Cerebellar nuclear complex (tissue), 1 donor: Measurements from ENCODE around the gene MINDY3.
"Not testable (repeated sequence)": the region's sequence is repeated elsewhere in the genome, so short reads cannot be mapped to it uniquely, and the experiment has no call there.

ENCODE experiments used
- DNase-seq, 2 experiments: peaks; one replicate each; lab custom pipeline; 2025; lab: John Stamatoyannopoulos, UW

MINDY3 gene

GRCh38 chr10:15780353-15781135, 79.8 kb downstream of the MINDY3 start:
- no peak for DNase-seq

- DNase-seq, result no peak
Observed at GRCh38 chr10:15775513-15775912, 84.8 kb downstream of the MINDY3 start.

GRCh38 chr10:15774534-15774933, 85.8 kb downstream of the MINDY3 start:
- not testable (repeated sequence) for DNase-seq

- DNase-seq, result no peak
Observed at GRCh38 chr10:15764892-15765454, 95.3 kb downstream of the MINDY3 start.

GRCh38 chr10:15763006-15763405, 97.3 kb downstream of the MINDY3 start:
- no peak for DNase-seq

GRCh38 chr10:15762239-15762638, 98.1 kb downstream of the MINDY3 start:
- not testable (repeated sequence) for DNase-seq

- DNase-seq, result not testable (repeated sequence)
Observed at GRCh38 chr10:15761224-15761623, 99.1 kb downstream of the MINDY3 start.

- DNase-seq, result no peak
Observed at GRCh38 chr10:15760681-15761080, 99.6 kb downstream of the MINDY3 start.

- no peak for DNase-seq
Observed at GRCh38 chr10:15759265-15759664, 101.0 kb downstream of the MINDY3 start.

- DNase-seq, result no peak
Observed at GRCh38 chr10:15758618-15759017, 101.7 kb downstream of the MINDY3 start.

- DNase-seq, result no peak
Observed at GRCh38 chr10:15754937-15755336, 105.4 kb downstream of the MINDY3 start.

GRCh38 chr10:15751046-15751445, 109.3 kb downstream of the MINDY3 start:
- no peak for DNase-seq

GRCh38 chr10:15748126-15748525, 112.2 kb downstream of the MINDY3 start:
- DNase-seq, result no peak

GRCh38 chr10:15747632-15748031, 112.7 kb downstream of the MINDY3 start:
- no peak for DNase-seq

- DNase-seq, result no peak
Observed at GRCh38 chr10:15745751-15746150, 114.6 kb downstream of the MINDY3 start.

GRCh38 chr10:15744217-15744865, 116.0 kb downstream of the MINDY3 start:
- DNase-seq, result no peak

GRCh38 chr10:15743443-15743842, 116.9 kb downstream of the MINDY3 start:
- DNase-seq, result no peak

- no peak for DNase-seq
Observed at GRCh38 chr10:15742836-15743235, 117.5 kb downstream of the MINDY3 start.

- no peak for DNase-seq
Observed at GRCh38 chr10:15742102-15742501, 118.2 kb downstream of the MINDY3 start.

- no peak for DNase-seq
Observed at GRCh38 chr10:15741581-15741980, 118.7 kb downstream of the MINDY3 start.

- DNase-seq, result no peak
Observed at GRCh38 chr10:15740261-15740660, 120.0 kb downstream of the MINDY3 start.

GRCh38 chr10:15739254-15739970, 120.9 kb downstream of the MINDY3 start:
- no peak for DNase-seq
